ENCODE results near the gene GALNT6. TPM values are rescaled to one million over a fixed set of nuclear protein-coding genes. Genes with fewer than 3 reads are reported as not detected.
A peak's percentile ranks its signal among the peaks of the same experiment; 100 is the strongest.

Gene GALNT6
- total RNA-seq, 3 donors from 2014 or later = 10.7 to 20.6 (median 17.9) TPM

DNA sequence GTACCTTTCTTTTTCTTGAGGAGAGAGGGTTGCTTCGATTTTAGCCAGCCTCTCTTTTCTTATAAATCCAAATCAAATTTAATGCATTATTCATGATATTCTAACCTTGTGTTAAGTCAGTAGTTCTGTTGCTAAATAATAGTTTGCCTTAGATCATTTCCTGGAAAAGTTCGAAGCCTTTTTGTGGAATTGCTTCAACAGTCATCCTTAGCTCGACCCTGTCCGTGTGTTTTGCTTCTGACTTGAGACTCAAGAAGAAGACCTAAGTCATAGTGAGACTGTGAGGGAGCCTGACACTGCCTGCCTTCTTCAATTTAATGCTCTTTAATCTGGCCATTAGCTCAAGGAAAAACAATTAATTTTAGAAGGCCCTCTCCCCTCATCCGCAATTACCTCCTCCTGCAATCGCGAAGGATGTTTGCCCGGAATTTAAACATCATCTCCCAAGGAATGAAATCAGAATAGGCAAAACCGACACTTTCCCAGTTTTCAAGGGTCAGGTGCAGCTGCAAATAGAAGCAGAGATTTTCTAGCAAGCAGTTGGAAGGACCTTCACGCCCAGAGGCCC, 33.0 kb upstream of the GALNT6 start:
- H3K9me3 ChIP-seq = no peaks in the 10 kb centered on the region
- ATAC-seq (no peak), DNase-seq (no peak)
- TF ChIP-seq, protein P1, sequence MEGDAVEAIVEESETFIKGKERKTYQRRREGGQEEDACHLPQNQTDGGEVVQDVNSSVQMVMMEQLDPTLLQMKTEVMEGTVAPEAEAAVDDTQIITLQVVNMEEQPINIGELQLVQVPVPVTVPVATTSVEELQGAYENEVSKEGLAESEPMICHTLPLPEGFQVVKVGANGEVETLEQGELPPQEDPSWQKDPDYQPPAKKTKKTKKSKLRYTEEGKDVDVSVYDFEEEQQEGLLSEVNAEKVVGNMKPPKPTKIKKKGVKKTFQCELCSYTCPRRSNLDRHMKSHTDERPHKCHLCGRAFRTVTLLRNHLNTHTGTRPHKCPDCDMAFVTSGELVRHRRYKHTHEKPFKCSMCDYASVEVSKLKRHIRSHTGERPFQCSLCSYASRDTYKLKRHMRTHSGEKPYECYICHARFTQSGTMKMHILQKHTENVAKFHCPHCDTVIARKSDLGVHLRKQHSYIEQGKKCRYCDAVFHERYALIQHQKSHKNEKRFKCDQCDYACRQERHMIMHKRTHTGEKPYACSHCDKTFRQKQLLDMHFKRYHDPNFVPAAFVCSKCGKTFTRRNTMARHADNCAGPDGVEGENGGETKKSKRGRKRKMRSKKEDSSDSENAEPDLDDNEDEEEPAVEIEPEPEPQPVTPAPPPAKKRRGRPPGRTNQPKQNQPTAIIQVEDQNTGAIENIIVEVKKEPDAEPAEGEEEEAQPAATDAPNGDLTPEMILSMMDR (IDR thresholded peaks at IDR 0.05) = no peak
- intact Hi-C loops (cut with DNase I, micrococcal nuclease) = loop anchor here (5.0 to 10.0 kb wide), 3 partner anchors 108 to 398 kb away; no protein-coding TSS in a partner anchor
- H3K36me3 ChIP-seq (ENCODE audit: low read depth) = no peaks in the 10 kb centered on the region
- H3K4me3 ChIP-seq = no peak overlapping the region
- no peaks in the 10 kb centered on the region for H3K4me1 ChIP-seq (ENCODE audit: low read depth)

DNA sequence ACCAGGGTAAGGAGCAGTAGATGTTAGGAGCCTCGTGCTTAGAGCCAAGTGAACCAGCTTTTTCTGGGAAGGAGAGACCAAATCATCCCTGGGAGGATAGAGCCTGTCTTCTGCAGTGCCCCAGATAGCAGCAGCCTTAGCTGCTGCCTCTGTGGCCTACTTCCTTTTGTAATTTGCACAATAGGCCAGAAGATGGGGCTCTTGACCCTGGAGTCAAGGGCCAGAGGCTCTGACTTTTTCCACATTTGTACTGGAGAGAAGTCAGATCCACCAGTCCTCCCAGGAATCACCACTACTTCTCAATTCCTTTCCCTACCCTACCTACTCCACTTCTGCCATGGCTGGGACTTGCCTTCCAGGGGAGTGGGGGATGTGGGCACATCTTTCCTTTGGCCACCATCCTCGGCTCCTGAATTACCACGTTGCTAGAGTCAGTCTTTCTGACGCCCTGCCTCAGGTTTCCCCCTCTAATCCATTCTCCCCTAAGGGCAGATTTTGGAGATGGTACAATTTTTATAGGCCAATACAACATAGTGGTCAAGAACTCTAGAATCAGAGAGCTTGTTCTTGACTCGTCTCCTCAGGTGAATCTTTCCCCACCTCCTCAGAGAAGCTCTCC, 30.2 kb upstream of the GALNT6 start:
- peak; percentile 78 for ATAC-seq
- intact Hi-C loops (cut with DNase I, micrococcal nuclease) = loop anchor here (5.0 to 10.0 kb wide), 3 partner anchors 111 to 401 kb away; no protein-coding TSS in a partner anchor
- Histone ChIP-seq H3K4me3 (no peak overlapping the region), H3K4me1 (ENCODE audit: low read depth) (no peaks in the 10 kb centered on the region), H3K9me3 (no peaks in the 10 kb centered on the region), H3K36me3 (ENCODE audit: low read depth) (no peaks in the 10 kb centered on the region)
- TF ChIP-seq, protein P1 (IDR thresholded peaks at IDR 0.05) = no peak
- peak in 2 of 3 donors; percentile 40 to 76 for DNase-seq

DNA sequence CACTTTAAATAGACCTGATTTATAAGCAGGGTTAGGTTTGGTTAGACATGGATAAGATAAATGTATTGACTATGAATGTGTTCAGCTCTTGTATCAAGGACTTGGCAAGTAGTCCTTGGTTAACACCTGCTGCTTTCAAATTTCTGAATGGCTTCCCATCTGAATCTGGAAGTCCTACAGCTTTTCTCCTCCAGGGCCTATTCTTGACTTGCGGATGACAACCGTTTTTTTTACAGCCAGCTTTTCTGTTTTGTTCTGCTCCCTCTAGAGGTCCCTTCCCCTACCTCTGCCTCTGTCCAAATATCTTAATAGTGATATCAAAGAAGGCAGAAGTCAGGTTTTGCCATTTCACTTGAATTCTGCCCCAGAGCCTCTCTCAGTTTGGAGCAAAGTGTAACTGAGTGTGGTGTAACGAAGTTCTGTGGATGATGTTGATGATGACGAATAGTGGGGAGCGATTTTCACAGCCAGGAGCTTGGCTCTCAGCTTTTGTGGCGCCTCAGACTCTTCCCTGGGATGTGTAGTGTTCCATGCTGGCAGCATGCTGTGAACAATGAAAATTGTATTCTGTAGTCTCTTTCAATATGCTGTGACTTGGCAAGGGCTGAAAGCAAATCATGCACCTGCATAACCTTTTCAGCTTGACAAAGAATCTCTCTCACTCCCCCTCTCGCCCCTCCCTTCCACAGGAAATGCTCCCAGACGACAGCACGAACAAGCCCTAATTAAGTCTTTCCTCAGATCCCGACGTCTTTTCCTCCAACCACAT, 28.4 kb upstream of the GALNT6 start:
- TF ChIP-seq, protein P1 (IDR thresholded peaks at IDR 0.05) = no peak
- ATAC-seq = no peak

DNA sequence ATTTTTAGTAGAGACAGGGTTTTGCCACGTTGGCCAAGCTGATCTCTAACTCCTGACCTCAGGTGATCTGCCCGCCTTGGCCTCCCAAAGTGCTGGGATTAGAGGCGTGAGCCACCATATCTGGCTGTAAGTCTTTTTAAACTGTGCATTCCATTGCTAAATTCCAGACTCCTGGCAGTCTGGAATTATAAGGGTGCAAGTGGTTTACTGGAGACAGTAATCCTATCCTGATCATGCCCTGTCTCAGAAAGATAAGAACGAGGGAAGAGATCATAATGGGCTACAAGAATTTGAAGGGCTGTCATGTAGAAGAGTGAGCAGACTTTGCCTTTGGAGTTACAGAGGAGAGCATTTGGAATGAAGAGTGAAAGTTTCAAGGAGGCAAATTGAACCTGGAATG, 26.6 kb upstream of the GALNT6 start:
- no peaks in the 10 kb centered on the region for H3K36me3 ChIP-seq (ENCODE audit: low read depth)
- no peak for DNase-seq
- no peak overlapping the region for H3K4me3 ChIP-seq
- TF ChIP-seq, protein P1 (IDR thresholded peaks at IDR 0.05) = no peak
- intact Hi-C loops (cut with DNase I, micrococcal nuclease) = no loop called here
- no peaks in the 10 kb centered on the region for H3K4me1 ChIP-seq (ENCODE audit: low read depth)
- H3K9me3 ChIP-seq = no peaks in the 10 kb centered on the region
- no peak for ATAC-seq

More for the DNA sequence above, 28.4 kb upstream of the GALNT6 start:
- Histone ChIP-seq H3K9me3 (no peaks in the 10 kb centered on the region), H3K36me3 (ENCODE audit: low read depth) (no peaks in the 10 kb centered on the region), H3K4me3 (no peak overlapping the region), H3K4me1 (ENCODE audit: low read depth) (no peaks in the 10 kb centered on the region)
- intact Hi-C loops (cut with DNase I, micrococcal nuclease) = loop anchor here (5.0 to 10.0 kb wide), 3 partner anchors 113 to 403 kb away; no protein-coding TSS in a partner anchor
- no peak for DNase-seq

DNA sequence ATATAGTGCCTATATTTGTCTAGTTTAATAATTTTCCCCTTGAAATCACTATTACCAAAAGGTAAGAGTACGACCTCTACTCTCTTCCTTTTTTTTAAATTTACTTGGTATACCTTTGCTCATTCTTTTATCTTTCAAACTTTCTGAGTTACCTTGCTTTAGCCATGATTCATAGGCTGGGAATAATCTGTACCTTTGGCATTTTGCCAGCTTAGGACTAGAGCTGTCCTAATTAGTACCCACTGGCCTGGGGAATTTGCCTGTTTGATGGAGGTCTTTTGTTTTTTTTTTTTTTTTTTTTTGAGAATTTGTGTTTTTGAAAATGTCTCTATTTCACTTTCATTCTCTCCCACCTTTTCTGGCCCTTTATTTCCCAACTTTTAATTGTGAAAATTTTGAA, 24.7 kb upstream of the GALNT6 start:
- Histone ChIP-seq H3K4me3 (no peak overlapping the region), H3K36me3 (ENCODE audit: low read depth) (no peaks in the 10 kb centered on the region), H3K4me1 (ENCODE audit: low read depth) (no peaks in the 10 kb centered on the region), H3K9me3 (no peaks in the 10 kb centered on the region)
- ATAC-seq (no peak), DNase-seq (no peak)
- TF ChIP-seq, protein P1 (IDR thresholded peaks at IDR 0.05) = no peak
- intact Hi-C loops (cut with DNase I, micrococcal nuclease) = no loop called here

Measured in mucosa of descending colon (tissue), 3 donors.